K562 (cell line): ENCODE measurements around the gene B3GAT3. TPM values are rescaled to one million over a fixed set of nuclear protein-coding genes. Genes with fewer than 3 reads are reported as not detected.

Experiments
- CBX5 ChIP-seq: IDR thresholded peaks from 2 replicates; pipeline ENCODE4 v1.6.1; 2014; ENCODE audit warnings: low read depth, borderline replicate concordance
- CREB1 ChIP-seq, 2 experiments: sonication (generic) in 1 of 2; formaldehyde crosslinking in 1 of 2; IDR thresholded peaks; 2 replicates each; pipeline versions ENCODE4 v1.6.1 to v1.8.0; 2012 to 2022; ENCODE audit warnings: inconsistent platforms in 1 of 2, mild to moderate bottlenecking in 1 of 2, missing genetic modification reagents in 1 of 2, moderate library complexity in 1 of 2
- CREB5 ChIP-seq: fragments of 250-450 bp; sonication (Bioruptor Pico); IDR thresholded peaks from 2 replicates; pipeline ENCODE4 v1.5.0; 2020; ENCODE audit warnings: mild to moderate bottlenecking
- HDAC1 ChIP-seq, 2 experiments: fragments of 450-650 bp; IDR thresholded peaks; 2 replicates each; pipeline ENCODE4 v1.6.1; 2016 to 2017; ENCODE audit warnings: inconsistent platforms in 1 of 2, mild to moderate bottlenecking in 1 of 2, moderate library complexity in 1 of 2
- HIVEP1 ChIP-seq: fragments of 250-450 bp; sonication (Bioruptor Pico); IDR thresholded peaks from 2 replicates; pipeline ENCODE4 v1.4.0; 2020; ENCODE audit warnings: mild to moderate bottlenecking
- HLTF ChIP-seq: fragments of 450-650 bp; IDR thresholded peaks from 2 replicates; pipeline ENCODE4 v1.6.1; 2016
- JUND ChIP-seq, 2 experiments: IDR thresholded peaks; 2 replicates in 1 of 2; 3 replicates in 1 of 2; pipeline ENCODE4 v1.6.1; 2011; ENCODE audit warnings: borderline replicate concordance in 2 of 2, low read depth in 2 of 2, low read length in 2 of 2, improper control_type of control experiment in 1 of 2, missing biosample characterization in 1 of 2, missing genetic modification characterization in 1 of 2, missing genetic modification reagents in 1 of 2
- MAFK ChIP-seq: IDR thresholded peaks from 2 replicates; pipeline ENCODE4 v1.6.1; 2011; ENCODE audit warnings: low read length, improper control_type of control experiment
- MXI1 ChIP-seq: IDR thresholded peaks from 2 replicates; pipeline ENCODE4 v1.6.1; 2011; ENCODE audit warnings: low read depth, mild to moderate bottlenecking, improper control_type of control experiment, low read length
- NCOA1 ChIP-seq: fragments of 450-650 bp; IDR thresholded peaks from 2 replicates; pipeline ENCODE4 v1.6.1; 2016; ENCODE audit warnings: low read depth
- NCOR1 ChIP-seq: fragments of 450-650 bp; IDR thresholded peaks from 2 replicates; pipeline ENCODE4 v1.6.1; 2016; ENCODE audit warnings: mild to moderate bottlenecking, moderate library complexity
- PHF21A ChIP-seq: fragments of 450-650 bp; IDR thresholded peaks from 2 replicates; pipeline ENCODE4 v1.6.1; 2017; ENCODE audit warnings: low read depth, borderline replicate concordance
- RB1 ChIP-seq: fragments of 450-650 bp; IDR thresholded peaks from 2 replicates; pipeline ENCODE4 v1.6.1; 2017; ENCODE audit warnings: low read depth, mild to moderate bottlenecking
- RHOXF2B ChIP-seq: fragments of 250-450 bp; sonication (Bioruptor Pico); conservative IDR thresholded peaks from 2 replicates; pipeline ENCODE4 v1.5.1; 2021
- SMAD2 ChIP-seq: fragments of 150-350 bp; IDR thresholded peaks from 2 replicates; pipeline ENCODE4 v1.6.1; 2014; ENCODE audit warnings: low read depth, mild to moderate bottlenecking, low read length
- SRSF7 ChIP-seq: fragments of 200-400 bp; formaldehyde crosslinking; optimal IDR thresholded peaks from 2 replicates; pipeline ENCODE3; 2017; ENCODE audit warnings: mild to moderate bottlenecking, low read depth, low read length
- STAT6 ChIP-seq: sonication (generic); formaldehyde crosslinking; IDR thresholded peaks from 2 replicates; pipeline ENCODE4 v1.8.1; 2023; ENCODE audit warnings: mild to moderate bottlenecking, missing genetic modification reagents
- TAF7 ChIP-seq: fragments of 450-650 bp; IDR thresholded peaks from 2 replicates; pipeline ENCODE4 v1.6.1; 2016; ENCODE audit warnings: missing genetic modification characterization, missing compliant biosample characterization
- ZBTB5 ChIP-seq: fragments of 450-650 bp; IDR thresholded peaks from 2 replicates; pipeline ENCODE4 v1.6.1; 2017; ENCODE audit warnings: antibody characterized with exemption
- ZBTB8A ChIP-seq: fragments of 450-650 bp; IDR thresholded peaks from 2 replicates; pipeline ENCODE4 v1.6.1; 2018; ENCODE audit warnings: mild to moderate bottlenecking, moderate library complexity; ENCODE audit not compliant: partially characterized antibody
- ZFP36 ChIP-seq: fragments of 150-350 bp; IDR thresholded peaks from 2 replicates; pipeline ENCODE4 v1.6.1; 2018; ENCODE audit warnings: low read length, low read depth; ENCODE audit not compliant: partially characterized antibody
- ZNF121 ChIP-seq: sonication (generic); formaldehyde crosslinking; conservative IDR thresholded peaks from 2 replicates; pipeline ENCODE4 v1.8.0; 2022; ENCODE audit warnings: missing genetic modification reagents
- ZNF3 ChIP-seq: fragments of 250-450 bp; sonication (Bioruptor Pico); IDR thresholded peaks from 2 replicates; pipeline ENCODE4 v1.5.0; 2021; ENCODE audit warnings: mild to moderate bottlenecking, moderate library complexity
- ZNF766 ChIP-seq: fragments of 200-800 bp; sonication (Bioruptor generic); conservative IDR thresholded peaks from 2 replicates; pipeline ENCODE4 v1.6.1; 2016; ENCODE audit warnings: missing genetic modification characterization, missing compliant biosample characterization
- polyA plus RNA-seq, 8 experiments: library from polyadenylated mRNA; depleted of rRNA in 4 of 8; stranded (reverse) in 5 of 8; unstranded in 3 of 8; fragments of >200 nt; fragmentation: Nextera tagmentation in 2 of 8; fragmentation: Illumina TruSeq in 1 of 8; extraction: Ambion mirVana in 2 of 8; extraction: Trizol in 1 of 8; gene quantifications; 2 replicates each; pipeline versions ENCODE4 v1.2.1 to v1.2.3, GENCODE V29; 2011 to 2014; ENCODE audit warnings: inconsistent platforms in 1 of 8, missing spikeins in 1 of 8
- total RNA-seq, 7 experiments: library from RNA; depleted of rRNA in 6 of 7; stranded (reverse); fragments of >200 nt in 6 of 7; fragmentation: Illumina TruSeq in 2 of 7; extraction: Trizol in 2 of 7; gene quantifications; 2 replicates each; pipeline versions ENCODE4 v1.2.1 to v1.2.3, GENCODE V29; 2011 to 2021; ENCODE audit warnings: low replicate concordance in 1 of 7

Gene B3GAT3
- total and polyA plus RNA-seq, 9 of the 15 experiments (the other 6 are each of a cell fraction or from before 2014, with no cell fraction given): 0.30 to 64.0 (median 21.4) TPM

DNA sequence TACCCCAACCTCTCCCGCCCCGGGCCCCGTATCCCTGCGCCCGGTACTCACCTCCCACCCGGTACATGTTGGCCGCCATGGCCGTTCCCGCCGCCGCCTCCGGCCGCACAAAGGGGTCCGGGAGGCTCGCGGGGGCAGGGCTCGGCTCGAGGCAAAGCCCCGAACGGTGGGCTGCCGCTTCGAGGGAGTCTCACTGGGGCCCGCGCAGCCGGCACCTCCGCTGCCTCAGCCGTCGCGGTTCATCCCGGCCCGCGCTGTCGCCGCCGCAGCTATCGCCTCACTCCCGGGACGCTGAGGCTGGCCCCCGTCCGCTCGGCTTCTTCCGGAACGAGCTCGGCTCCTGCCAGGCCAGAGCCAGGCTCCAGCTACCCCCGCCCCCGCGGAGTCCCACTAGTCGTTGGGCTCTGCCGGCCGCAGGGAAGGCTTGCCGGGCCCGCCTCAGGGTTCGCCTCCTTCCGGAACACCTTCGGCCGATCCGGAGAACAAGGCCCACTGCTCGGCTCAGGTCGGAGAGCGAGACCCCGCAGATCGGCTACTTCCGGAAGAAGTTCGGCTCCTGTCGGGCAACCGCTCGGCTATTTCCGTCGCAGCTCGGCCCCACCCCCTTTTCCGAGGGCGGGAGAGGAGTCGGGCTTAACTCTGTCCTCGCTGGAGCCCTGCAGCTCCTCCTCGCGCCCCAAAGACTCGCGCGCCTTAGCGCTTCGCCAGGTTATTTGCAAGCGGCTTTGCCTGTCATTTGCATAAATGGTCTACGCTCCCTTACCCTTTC, 20.2 kb downstream of the B3GAT3 start, which contains the start of gene MTA2 (continued):
- TF ChIP-seq ZNF3 (CRISPR knock-in tag) (no peak), ZNF766 (CRISPR knock-in tag) (no peak), HLTF (no peak; the same call in 1 of the 2 replicates), PHF21A (no peak), JUND (IDR thresholded peaks at IDR 0.05; ENCODE audit: borderline replicate concordance, low read depth, low read length) (no peak; the same call in 1 of the 2 replicates), JUND (tag; IDR thresholded peaks at IDR 0.05; ENCODE audit: borderline replicate concordance, low read depth, low read length) (no peak; the same call in 2 of the 3 replicates), STAT6 (no peak), SMAD2 (no peak), MAFK (no peak), TAF7 (tag) (no peak), ZBTB8A (no peak), RB1 (peak; percentile 63), ZNF121 (CRISPR knock-in tag) (no peak), ZFP36 (no peak), RHOXF2B (CRISPR knock-in tag) (no peak), ZBTB5 (no peak), NCOA1 (no peak; the same call in 1 of the 2 replicates), MXI1 (no peak), NCOR1 (no peak), CREB1 (IDR thresholded peaks at IDR 0.05) (0 out of 2 replicates have a peak, but pooled peaks have one; percentile 13), CREB1 (CRISPR knock-in tag; IDR thresholded peaks at IDR 0.05) (no peak), CREB5 (CRISPR knock-in tag) (no peak), SRSF7 (no peak), HDAC1 (IDR thresholded peaks at IDR 0.05) (peak in 1 of 2 experiments; percentile 61; a peak in 2 of 4 replicates), HIVEP1 (CRISPR knock-in tag) (no peak), CBX5 (no peak)
